ENCODE measurements around the gene CAMK2N1. TPM values are rescaled to one million over a fixed set of nuclear protein-coding genes. Genes with fewer than 3 reads are reported as not detected.
A peak's percentile ranks its signal among the peaks of the same experiment; 100 is the strongest.

The CAMK2N1 gene
- total RNA-seq, 1 experiment from 2014 or later = 51.2 TPM

DNA sequence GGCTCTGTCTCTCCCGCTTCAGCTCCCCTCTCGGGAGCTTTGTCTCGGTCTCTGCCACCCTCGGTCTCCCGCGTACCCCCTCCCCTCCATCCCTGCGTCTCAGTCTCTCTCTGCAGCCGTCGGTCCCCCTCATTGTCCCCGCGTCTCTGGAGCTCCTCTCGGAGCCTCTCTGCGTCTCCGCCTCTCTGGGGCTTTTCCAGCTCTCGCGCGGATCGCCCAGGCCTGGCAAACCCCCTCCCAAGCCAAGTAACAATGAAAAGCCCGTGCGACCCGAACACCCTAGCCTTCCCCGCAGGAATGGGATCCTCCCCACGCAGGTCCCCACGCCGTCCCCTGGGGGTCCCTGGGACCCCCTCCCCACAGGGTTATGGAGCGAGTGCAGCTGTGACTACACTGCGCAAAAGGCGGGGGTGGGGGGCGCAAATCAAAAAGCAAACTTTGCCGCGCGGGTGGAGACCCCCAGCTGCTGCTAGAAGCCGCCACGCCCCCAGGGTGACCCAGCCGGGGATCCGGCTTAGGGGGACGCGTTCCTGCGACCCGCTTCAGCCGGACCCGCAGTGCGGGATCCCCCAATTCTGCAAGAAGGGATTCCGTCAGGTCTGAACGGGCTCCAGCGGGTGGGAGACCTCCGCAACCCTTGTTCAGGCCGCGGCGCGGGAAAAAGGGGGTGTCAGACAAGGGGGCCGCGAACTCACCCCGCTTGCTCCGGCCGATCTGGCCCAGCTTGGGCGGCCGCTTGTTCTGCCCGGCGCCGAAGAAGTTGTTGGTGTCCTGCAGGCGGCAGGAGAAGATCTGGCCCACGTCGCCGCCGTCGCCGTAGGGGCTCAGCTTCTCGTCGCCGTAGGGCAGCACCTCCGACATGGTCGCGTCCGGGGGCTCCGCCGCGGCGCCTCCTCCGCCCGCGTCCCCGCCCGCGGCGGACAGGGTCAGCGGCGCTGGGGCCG lies 1.2 kb downstream of the CAMK2N1 start:
- Histone ChIP-seq H3F3A (ENCODE audit: low read length, unreplicated experiment) (peaks cover 4% of the 10 kb centered on the region), H4K20me1 (ENCODE audit: low read length) (peaks cover 30% of the 10 kb centered on the region), H3K9ac (ENCODE audit: low read length) (peak overlapping the region; percentile 86), H3K4me2 (ENCODE audit: low read length) (peak overlapping the region; percentile 99), H3K36me3 (ENCODE audit: low read depth, low read length) (0 out of 2 replicates have a peak, but pooled peaks cover 3% of the 10 kb centered on the region), H3K9me3 (ENCODE audit: low read length) (no peaks in the 10 kb centered on the region), H3K27ac (ENCODE audit: low read length) (peak overlapping the region; percentile 37), H3K79me2 (ENCODE audit: low read length) (peaks cover 38% of the 10 kb centered on the region), H3K4me1 (ENCODE audit: insufficient read depth, low read length) (peaks cover 36% of the 10 kb centered on the region), H2AFZ (ENCODE audit: low read length) (no peak overlapping the region), H3K27me3 (ENCODE audit: low read length) (peaks cover 6% of the 10 kb centered on the region), H3K9me2 (replicated peaks; ENCODE audit: low read length) (no peaks in the 10 kb centered on the region), H3K4me3 (ENCODE audit: low read length) (peak overlapping the region; percentile 98)
- DNase-seq = no peak
- no TSS peak for BruUV-seq (replicated peaks)
- ATAC-seq = no peak
- TF ChIP-seq, protein P1, sequence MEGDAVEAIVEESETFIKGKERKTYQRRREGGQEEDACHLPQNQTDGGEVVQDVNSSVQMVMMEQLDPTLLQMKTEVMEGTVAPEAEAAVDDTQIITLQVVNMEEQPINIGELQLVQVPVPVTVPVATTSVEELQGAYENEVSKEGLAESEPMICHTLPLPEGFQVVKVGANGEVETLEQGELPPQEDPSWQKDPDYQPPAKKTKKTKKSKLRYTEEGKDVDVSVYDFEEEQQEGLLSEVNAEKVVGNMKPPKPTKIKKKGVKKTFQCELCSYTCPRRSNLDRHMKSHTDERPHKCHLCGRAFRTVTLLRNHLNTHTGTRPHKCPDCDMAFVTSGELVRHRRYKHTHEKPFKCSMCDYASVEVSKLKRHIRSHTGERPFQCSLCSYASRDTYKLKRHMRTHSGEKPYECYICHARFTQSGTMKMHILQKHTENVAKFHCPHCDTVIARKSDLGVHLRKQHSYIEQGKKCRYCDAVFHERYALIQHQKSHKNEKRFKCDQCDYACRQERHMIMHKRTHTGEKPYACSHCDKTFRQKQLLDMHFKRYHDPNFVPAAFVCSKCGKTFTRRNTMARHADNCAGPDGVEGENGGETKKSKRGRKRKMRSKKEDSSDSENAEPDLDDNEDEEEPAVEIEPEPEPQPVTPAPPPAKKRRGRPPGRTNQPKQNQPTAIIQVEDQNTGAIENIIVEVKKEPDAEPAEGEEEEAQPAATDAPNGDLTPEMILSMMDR (conservative IDR thresholded peaks at IDR 0.05; ENCODE audit: low read depth, low read length) = no peak
- TF ChIP-seq EZH2phosphoT487 (IDR thresholded peaks at IDR 0.05; ENCODE audit: borderline replicate concordance, low read length) (no peak), EZH2 (IDR thresholded peaks at IDR 0.05; ENCODE audit: low read length, unreplicated experiment) (no peak)
- CTCF ChIA-PET = interaction anchor here (0.5 to 0.6 kb wide), 2 partner anchors 217 to 312 kb away, joined by 3 read pairs; no protein-coding TSS in a partner anchor
- POLR2A ChIA-PET (ENCODE audit: unreplicated experiment) = no interaction called here
- intact Hi-C loops (cut with micrococcal nuclease) = no loop called here

DNA sequence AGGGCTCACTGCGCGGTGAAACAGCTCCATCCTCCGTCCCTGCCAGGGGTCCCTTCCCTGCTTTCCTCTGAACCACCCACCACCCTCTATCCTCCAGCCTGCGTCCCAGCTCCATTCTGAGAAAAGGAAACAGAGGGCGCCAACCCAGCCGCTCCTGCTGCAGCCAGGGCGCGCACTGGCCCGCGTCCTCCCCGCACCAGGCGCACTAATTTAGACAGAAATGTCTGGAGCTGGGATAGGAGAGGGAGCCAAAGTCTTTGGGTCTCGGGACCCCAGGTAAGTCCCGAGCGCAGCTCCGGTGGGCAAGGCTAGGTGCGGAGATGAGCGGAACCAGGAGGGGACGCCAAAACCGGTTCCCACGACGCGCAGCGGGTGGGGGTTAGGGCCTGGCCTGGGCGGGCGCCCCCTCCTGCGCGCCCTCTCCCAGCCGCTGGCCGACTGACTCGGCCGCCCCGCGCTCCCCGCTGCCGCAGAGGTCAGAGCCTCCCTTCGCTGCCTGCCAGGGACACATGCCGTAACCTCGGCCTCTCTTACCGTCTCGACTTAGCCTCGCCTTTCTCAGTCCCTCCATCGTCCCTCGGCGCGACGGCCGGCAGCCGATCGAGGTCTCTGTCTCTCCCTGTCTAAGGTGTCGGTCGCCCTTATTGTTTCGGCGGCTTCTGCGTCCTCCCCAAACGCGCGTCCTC lies 2.0 kb downstream of the CAMK2N1 start:
- Histone ChIP-seq H3K36me3 (ENCODE audit: low read depth, low read length) (0 out of 2 replicates have a peak, but pooled peaks cover 3% of the 10 kb centered on the region), H2AFZ (ENCODE audit: low read length) (no peak overlapping the region), H3F3A (ENCODE audit: low read length, unreplicated experiment) (peaks cover 4% of the 10 kb centered on the region), H3K4me2 (ENCODE audit: low read length) (peak overlapping the region; percentile 99), H4K20me1 (ENCODE audit: low read length) (peaks cover 30% of the 10 kb centered on the region), H3K4me1 (ENCODE audit: insufficient read depth, low read length) (peaks cover 37% of the 10 kb centered on the region), H3K27ac (ENCODE audit: low read length) (peak overlapping the region; percentile 37), H3K9ac (ENCODE audit: low read length) (peak overlapping the region; percentile 86), H3K9me3 (ENCODE audit: low read length) (no peaks in the 10 kb centered on the region), H3K9me2 (replicated peaks; ENCODE audit: low read length) (no peaks in the 10 kb centered on the region), H3K79me2 (ENCODE audit: low read length) (peaks cover 38% of the 10 kb centered on the region), H3K4me3 (ENCODE audit: low read length) (peak overlapping the region; percentile 98), H3K27me3 (ENCODE audit: low read length) (peaks cover 6% of the 10 kb centered on the region)
- no peak for TF ChIP-seq EZH2phosphoT487 (IDR thresholded peaks at IDR 0.05; ENCODE audit: borderline replicate concordance, low read length)
- TF ChIP-seq, protein P1 (conservative IDR thresholded peaks at IDR 0.05; ENCODE audit: low read depth, low read length) = peak; percentile 42
- no peak for TF ChIP-seq EZH2 (IDR thresholded peaks at IDR 0.05; ENCODE audit: low read length, unreplicated experiment)
- ATAC-seq = no peak; the same call in 1 of the 2 replicates
- ChIA-PET CTCF (no interaction called here), POLR2A (ENCODE audit: unreplicated experiment) (interaction anchor here (0.6 kb wide), 1 partner anchor 11 kb away, joined by 3 read pairs; no protein-coding TSS in a partner anchor)
- BruUV-seq (replicated peaks) = no TSS peak
- peak; percentile 28 for DNase-seq
- intact Hi-C loops (cut with micrococcal nuclease) = no loop called here
